HG02588 (cell line): ENCODE results near the gene SLC2A6.

Experiments used
- ATAC-seq: cut with Tn5 transposase; IDR thresholded peaks from one replicate; pipeline ENCODE4 v1.9.1; 2021; ENCODE audit warnings: mild to moderate bottlenecking, moderate library complexity; ENCODE audit not compliant: unreplicated experiment

SLC2A6 gene

DNA sequence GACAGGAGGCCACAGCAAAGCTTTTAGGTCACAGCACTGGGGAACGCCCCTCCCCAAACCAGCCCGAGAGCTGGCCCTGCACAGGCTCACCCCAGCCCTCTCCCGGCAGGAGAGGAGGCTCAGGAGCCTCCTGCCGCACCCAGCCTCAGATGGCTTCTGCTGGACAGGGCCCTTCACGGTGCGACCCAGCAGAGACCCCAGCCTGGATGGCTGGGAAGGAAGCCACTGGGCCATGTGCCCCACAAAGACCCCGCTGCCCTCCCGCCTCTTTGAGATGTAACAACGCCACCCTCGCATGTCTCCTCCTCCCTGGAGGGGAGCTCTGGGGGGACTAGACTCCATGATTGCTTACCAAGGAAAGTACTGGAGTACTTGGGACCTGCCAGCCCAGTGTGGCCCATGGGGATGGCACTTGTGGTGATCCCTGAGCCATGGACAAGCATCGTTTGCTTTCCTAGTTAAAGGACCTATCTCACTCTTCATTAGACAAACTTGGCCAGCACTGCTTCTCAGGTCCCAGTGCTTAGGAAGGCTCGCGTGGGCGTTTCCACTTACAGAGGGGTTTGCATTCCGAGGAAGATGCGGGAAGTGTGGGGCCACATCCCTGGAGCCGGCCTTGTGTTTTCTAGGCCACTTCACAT is 36.8 kb upstream of the SLC2A6 start:
- no peak for ATAC-seq

DNA sequence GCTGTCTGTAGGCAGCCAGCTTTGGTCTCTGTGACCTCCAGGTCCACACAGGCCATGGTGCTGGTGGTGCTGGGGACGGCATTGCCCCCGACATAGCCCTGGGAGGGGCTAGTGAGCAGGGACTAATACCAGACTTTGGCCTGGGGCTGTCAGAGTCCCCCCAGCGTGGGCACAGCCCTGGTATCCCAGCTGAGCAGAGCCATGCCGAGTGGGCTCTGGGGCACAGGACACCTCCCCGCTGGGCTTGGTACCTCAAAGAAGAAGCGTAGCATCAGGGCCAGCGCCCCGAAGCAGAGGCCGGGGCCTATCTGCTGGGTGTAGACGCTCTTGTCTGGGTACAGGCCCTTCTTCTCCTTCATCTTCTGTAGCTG is 36.3 kb upstream of the SLC2A6 start:
- no peak for ATAC-seq

DNA sequence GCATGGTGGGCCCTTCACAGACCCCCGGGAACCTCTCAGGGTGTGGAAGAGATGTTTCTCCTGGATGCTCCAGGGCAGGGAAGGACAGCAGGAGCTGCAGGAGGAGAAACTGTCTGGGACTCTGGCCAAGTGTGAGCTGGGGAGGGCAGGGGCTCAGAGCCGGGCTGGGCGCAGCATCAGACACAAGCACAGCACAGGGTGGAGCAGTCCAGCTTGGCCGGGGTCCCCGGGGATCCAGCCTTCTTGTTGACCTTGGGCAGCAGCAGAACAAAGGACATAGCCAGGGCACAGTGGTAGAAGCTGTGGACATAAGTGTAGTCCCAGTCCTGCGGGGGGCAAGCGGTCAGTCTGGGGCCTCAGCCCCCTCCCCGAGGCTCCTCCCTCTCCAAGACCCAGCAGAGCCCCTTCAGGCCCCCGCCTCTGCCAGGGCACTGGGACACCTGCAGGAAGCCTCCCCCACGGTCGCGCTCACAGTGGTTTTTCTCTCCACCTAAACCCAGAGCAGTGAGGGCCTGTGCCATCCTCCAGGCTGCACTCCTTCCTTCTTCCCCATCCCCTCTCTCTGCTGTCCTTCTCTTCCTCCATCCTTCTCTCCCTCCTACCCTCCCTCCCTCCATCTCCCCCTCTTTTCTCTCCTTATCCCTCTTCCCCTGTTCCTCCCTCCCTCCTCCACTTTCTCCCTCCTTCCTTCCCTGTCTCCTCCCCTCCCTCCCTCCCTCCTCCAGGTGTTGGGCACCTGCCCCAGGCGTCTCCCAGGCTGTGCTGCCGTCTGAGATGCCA is 35.8 kb upstream of the SLC2A6 start:
- no peak for ATAC-seq

DNA sequence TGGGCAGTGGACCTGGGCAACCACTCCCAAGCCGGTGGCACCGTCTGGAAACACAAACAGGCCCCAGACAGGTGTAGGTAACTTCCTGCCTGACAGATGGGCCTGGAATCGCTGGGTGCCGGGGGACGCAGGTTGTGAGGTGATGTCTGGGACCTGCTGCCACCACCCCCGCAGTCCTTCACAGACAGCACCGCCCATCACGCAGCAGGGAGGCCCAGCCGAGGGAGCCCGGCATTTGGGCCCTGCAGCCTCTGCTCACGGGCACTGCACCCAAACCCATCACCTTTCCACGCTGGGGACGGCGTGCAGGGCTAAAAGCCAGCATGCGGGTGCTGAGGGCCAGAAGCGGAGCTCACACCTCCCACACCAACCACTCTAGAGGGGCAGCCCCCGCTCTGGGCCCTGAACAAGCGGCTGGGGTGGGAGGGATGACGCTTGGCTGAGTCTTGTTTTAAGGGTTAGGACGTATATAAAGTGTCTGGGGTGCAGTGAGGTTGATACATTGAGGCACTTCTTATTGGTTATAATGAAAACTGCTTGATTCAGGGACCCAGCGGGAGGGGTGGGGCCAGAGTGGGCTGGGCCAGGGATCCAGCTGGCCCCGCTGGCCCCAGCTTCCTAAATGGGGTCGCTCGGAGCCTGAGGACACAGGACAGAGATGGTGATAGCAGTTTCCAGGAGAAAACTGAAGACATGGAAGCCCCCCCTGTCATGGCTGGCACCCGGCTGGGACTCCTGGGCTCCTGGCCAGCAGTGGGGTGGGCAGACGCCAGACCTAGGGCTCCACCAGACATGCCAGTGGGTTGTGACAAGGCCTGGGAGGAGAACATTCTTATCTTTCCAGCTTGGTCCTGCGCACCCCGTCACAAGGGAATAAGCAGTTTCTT is 34.6 kb upstream of the SLC2A6 start:
- no peak for ATAC-seq

DNA sequence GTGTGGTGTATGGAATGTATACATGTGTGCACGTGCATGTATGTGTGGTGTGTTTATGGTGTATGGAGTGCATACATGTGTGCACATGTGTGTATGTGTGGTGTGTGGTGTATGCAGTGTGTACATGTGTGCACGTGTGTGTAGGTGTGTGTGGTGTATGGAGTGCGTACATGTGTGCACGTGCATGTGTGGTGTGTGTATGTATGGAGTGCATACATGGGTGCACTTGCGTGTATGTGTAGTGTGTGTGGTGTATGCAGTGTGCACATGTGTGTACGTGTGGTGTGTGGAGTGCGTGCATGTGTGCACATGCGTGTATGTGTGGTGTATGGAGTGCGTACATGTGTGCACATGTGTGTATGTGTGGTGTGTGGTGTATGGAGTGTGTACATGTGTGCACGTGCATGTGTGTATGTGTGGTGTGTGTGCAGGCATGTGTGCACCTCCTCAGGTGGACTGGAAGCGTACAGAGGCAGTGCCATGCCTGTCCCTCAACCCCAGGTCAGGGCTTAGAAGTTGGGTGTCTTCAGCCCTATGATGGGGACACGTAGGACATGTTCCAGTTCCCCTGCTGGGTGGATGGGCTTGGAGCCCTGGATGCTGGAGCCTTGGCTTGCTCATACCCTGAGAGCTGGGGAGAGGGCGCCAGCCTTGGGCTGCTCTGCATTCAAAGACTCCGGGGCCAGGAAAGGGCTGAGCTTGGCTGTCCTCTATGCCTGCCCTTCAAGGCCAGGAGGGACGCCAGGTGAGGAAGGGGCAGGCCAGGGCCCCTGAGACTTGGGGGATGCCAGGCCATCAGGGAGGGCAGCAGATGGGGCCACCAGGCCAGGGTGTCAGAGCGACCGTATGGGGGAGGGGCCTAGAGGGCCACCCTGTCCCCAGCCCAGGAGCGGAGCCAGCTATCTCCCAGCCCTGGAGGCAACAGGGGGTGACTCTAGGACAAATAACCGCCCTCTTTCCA is 33.6 kb upstream of the SLC2A6 start:
- ATAC-seq: no peak

DNA sequence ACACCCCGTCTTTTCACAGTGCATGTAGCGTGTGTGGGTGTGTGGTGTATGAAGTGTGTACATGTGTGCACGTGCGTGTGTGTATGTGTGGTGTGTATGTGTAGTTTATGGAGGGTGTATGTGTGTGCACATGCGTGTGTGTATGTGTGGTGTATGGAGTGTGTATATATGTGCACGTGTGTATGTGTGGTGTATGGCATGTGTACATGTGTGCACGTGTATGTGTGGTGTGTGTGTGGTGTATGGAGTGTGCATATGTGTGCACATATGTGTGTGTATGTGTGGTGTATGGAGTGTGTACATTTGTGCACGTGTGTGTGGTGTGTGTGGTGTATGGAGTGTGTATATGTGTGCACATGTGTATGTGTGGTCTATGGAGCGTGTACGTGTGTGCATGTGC is 32.7 kb upstream of the SLC2A6 start:
- no peak for ATAC-seq

DNA sequence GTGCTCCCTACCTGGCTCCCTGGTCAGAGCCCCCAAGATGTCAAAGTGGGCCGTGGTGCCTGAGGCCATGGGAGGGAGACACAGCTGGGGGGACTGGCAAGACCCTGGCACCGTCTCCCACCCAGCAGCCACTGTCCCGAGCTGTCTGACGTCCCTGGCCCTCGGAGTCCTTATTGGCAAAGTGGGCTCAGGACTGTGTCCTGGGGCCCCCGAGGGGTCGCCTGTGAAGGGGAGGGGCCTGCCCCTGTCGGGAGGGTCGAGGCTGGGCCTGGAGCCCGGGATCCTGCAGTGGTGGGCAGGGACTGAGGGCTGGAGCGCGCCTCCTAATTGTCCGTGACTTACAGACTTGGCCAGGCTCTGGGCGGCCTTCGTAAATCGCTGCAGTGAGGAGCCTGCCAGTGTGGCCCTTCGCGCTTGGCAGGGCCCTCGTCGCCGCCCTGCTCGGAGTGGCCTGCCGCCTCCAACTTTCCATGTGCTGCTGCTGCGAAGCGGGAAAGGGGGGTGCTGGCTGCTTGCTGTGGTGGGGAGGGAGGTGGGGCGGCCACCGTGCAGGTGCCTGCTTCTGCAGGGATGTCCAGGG is 32.1 kb upstream of the SLC2A6 start:
- ATAC-seq: no peak

DNA sequence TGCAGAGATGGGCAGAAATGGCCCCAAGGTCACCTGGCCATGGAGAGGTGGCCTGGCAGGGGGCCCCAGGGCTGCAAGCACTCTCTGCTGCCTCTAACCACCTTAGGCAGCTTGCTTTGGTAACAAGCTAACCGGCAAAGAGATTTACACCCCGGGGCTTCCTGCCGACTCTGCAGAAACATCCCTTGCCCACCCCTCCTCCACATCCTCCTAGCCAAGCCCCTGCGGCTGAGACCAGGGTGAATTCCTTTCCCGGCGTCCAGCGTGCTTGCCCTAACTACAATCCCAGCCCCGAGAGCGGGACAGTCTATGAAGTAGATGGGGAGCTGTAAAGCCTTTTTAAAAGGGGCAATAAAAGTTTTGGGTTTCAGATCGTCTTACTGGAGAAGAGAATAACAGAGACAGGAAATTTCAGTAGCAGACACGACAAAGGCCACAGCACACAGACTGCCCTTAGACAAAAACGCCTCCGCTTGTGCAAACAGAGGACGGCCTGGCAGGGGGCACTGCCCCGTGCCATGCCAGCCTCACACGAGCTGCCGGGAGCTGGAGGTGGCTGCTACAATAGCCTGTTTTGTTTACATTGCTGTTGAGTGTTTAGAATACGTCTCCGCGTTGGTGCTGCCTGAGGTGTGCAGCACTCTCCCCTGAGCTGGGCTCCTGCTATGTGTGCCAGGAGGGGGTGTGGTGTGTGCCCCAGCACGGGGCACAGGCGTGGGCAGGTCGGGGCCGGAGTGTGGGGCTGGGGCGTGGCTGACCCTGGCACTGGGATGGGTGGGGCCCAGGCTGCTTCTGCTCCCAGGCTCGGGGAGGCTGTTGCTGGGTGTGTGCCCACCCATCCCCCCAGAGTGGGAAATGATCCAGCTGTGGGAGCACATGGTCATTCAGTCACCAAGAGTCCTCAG is 30.5 kb upstream of the SLC2A6 start:
- no peak for ATAC-seq

DNA sequence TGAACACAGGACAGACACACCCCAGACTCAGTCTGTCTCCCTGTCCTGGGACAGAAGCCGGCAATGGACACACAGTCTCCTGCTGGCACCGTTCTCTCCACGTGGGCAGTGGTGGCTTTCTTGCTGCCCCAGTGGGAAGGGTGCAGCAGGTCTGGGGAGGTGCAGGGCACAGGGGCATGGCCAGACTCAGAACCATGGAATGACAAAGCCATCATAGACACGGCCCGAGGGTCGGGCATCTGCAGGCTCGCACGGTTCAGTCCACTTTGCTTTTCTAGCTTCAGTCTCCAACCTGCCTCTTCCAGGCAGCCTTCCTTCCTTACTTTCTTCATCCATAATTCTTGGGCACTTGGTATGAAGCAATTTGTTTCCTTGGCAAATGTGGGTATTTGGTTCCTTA is 29.1 kb upstream of the SLC2A6 start:
- ATAC-seq: no peak

DNA sequence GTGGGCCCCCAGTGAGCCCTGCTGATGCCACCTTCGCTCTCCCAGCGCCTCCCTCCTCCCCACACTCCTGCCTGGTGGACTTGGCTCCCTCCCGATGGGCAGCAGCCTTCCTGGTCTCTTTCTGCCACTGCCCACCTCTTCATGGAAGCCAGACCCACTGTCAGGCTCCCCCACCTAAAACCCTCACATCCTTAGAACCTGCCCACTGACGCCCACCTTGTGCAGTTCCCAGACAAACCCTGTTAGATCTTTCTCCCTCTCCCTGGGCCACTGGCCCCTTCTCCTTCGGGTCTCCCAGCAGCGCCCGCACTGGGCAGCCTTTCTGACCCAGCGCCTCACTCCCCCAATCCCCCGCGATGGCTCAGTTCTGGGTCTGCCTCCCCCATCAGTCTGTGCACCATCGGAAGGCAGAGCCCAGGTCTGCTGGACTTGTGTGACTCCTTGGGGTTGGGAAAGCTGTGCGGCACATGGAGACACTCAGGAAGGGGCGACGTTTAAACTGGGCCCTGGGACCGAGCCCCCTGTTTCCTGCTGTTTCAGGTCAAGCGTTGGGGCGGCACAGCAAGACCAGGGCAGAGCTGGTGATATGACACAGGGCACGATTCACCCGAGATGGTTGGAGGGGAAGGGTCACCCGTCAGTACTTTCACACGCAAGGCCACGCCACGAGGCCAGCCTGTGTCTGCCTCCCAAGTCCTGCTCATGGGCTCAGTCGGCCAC is 28.5 kb upstream of the SLC2A6 start:
- no peak for ATAC-seq

DNA sequence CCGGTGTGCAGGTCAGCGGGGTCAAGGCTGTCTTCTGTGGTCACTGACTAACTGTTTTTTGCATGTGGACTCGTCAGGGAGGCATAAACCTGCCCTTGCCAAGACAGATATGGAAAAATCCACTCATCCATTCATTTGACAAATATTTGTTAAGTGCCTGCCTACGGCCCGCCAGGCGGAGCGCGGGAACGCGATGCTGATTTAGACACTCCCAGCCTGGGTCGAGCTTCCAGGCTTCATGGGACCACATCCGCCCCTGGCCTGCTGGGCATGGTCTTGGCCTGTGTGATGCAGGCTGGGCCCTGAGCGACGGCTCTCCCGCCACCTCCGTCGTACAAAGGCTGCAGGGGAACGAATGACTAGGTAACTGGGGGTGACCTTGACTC is 27.7 kb upstream of the SLC2A6 start:
- no peak for ATAC-seq

DNA sequence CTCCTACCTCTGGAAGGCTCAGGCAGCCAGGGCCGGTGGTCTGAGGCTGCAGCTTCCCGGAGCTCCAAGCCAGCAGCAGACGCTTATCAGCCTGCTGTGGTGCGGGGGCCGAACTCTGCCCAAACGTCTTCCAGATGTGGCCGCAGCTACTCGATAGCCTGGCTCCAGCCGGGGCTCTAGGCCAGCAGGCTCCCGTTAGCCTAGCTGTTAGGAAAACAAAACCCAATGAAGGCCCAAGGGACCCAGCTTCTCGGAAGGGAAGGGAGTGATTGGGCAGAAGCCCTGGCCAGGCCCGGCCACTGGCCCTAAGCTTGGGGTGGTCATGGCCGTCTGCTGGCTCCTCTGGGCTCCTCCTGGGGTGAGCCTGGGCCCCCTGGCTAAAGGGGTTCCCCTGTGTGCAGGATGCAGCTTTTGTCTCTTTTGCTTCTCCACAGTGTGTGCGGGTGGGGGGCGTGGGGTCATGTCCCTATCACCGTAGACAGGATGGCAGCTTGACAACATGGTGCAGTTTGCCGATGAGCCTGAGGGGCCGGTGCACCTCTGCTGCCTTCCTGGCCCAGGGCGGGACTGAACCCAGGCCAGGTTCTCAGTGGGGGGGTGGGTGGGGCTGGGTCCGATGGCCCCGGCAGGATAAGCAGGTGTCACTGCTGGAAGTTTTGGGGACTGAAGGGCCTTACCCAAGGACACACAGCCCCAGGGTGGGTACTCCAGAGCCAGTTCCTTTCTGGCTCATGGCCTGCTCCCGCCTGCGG is 27.2 kb upstream of the SLC2A6 start:
- no peak for ATAC-seq

DNA sequence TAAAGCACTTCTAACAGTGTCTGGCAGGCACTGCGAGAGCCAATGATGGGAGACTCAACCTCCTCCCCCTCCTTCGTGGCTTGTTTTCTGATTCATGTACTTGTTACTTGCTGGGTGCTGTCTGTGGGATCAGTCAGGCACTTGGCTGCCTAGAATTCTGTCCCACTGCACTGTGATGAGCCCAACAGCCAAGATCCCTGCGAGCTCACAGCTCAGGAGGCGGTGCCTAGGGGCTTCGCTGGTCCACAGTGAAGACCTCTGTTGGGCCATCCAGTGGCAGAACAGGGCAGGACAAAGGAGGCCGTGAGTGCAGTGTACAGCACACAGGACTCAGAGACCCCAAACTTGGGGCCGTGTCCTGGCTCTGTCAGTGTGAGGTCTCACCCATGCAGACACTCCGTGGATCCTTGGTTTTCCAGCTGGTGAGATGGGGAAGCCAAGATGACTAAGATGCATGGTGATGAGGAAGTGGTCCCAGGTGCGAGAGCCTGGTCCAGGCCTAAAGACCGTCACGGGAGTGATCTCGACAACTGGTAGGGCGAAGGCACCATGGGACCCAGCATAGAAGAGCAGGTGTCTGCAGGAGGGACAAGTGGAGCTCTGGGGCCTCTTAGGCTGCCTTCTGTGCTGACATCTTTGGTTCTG is 26.4 kb upstream of the SLC2A6 start:
- no peak for ATAC-seq

DNA sequence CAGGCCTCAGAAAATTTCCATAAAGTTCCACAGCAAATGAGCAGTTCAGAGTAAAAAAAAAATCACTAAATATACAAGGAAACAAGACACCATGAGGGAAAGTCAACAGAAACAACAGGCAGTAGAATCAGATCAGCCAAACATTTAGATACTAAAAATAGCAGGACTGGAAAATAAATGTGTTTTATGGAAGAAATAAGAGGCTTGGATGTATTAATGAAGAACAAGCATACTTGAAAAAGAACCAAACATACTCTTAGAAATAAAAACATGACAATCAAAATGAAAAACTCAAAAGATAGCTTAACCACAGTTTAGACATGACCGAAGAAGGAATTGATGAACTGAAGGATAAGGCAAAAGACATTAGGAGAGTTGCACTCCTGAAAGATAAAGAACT is 23.2 kb upstream of the SLC2A6 start:
- no peak for ATAC-seq

DNA sequence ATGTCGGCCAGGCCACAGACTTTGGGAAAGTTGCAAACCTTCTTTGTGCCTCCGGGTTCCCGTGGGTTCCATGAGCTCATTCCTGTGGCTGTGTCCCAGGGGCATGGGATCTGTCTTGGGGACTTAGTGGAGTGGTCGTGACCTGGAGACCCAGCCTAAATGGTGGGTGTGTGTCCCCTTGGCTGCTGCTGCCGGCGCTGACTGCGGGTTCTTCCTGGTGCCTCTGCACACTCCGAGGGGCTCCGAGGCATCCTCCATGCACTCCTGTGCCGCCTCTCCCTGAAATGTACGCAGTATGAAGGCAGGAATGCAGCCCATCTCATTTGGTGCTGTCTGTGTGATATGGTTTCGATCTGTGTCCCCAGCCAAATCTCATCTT is 21.0 kb upstream of the SLC2A6 start:
- ATAC-seq: no peak

DNA sequence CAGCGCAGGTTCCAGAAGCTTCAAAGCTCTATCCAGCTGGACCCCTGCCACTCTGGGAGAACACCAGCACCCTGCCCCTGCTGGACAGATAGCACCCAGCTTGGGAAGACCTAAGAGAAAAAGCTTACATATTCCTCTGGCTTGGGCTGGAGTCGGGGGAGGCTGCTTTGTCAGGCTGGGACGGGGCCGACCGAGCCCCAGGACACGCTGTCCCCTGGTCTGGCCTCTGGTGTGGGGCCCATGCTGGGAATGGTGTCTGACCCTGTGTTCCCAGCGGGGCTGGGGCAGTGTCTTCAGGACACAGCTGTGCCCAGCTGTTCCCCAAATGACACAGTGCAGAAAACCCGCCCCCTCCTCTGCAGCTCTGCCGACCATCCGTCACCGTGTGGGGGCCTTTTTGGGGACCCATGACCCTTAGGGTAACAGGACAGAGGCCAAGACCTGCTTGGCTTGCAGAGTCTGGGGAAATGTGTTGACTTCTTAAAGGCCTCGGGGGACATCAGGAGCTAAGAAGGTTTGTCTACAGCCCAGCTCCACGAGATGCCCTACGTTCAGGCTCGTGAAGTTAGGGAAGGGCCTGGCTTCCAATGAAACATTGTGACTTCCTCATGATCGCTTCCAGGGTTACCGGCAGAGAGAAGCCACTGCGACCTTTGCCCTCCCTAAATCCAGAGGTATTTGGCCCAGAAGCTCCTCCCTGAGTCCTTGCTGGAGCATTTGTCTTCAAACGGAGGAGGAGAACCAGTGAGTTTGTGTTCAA is 20.4 kb upstream of the SLC2A6 start:
- ATAC-seq: no peak
